ENCODE results near the gene AUH.

- TF ChIP-seq CTCF (IDR thresholded peaks at IDR 0.05; ENCODE audit: poor library complexity, severe bottlenecking), result no peak
- TF ChIP-seq TAF1 (IDR thresholded peaks at IDR 0.05; ENCODE audit: low read depth), result no peak
- no peak for TF ChIP-seq EZH2 (IDR thresholded peaks at IDR 0.05; ENCODE audit: borderline replicate concordance, insufficient read depth, low read length, poor library complexity, severe bottlenecking)
- no peak for TF ChIP-seq RAD21 (conservative IDR thresholded peaks at IDR 0.05)
- no peak for TF ChIP-seq POLR2AphosphoS5 (IDR thresholded peaks at IDR 0.05)
- no peak for TF ChIP-seq REST (IDR thresholded peaks at IDR 0.05; ENCODE audit: borderline replicate concordance)
- no peak for TF ChIP-seq EP300 (conservative IDR thresholded peaks at IDR 0.05; ENCODE audit: poor library complexity, severe bottlenecking)
- TF ChIP-seq SMC3 (conservative IDR thresholded peaks at IDR 0.05; ENCODE audit: poor library complexity), result no peak
- TF ChIP-seq MXI1 (conservative IDR thresholded peaks at IDR 0.05; ENCODE audit: poor library complexity, severe bottlenecking), result no peak
Observed at GRCh38 chr9:91395106-91395552, 33.4 kb upstream of the AUH start.
